Fibroblast of skin of scalp (primary cell): ENCODE data around the gene DUSP23.
A peak's percentile ranks its signal among the peaks of the same experiment; 100 is the strongest.

Experiments
- DNase-seq: peaks from one replicate; pipeline ENCODE4 v3.0.0-alpha.2; 2013

DUSP23 gene

DNA sequence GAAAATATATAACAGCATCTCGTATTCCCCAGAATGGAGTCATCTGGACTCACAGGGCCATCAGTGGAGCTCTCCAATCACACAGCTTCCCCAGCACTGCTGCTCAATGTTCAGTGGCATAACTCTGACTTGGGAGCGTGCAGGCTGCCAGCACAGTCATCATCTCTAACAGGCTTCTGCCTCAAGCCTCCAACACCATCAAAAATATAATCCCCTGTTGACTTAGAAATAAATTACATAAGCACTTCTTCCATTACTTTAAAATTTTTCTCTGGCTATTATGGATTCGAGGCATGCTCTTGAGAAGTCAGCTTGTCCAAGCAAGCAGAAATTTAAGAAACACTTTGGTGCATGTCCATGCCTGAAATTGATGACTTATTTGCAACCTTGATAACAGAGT, 6.2 kb downstream of the DUSP23 start:
- no peak for DNase-seq

DNA sequence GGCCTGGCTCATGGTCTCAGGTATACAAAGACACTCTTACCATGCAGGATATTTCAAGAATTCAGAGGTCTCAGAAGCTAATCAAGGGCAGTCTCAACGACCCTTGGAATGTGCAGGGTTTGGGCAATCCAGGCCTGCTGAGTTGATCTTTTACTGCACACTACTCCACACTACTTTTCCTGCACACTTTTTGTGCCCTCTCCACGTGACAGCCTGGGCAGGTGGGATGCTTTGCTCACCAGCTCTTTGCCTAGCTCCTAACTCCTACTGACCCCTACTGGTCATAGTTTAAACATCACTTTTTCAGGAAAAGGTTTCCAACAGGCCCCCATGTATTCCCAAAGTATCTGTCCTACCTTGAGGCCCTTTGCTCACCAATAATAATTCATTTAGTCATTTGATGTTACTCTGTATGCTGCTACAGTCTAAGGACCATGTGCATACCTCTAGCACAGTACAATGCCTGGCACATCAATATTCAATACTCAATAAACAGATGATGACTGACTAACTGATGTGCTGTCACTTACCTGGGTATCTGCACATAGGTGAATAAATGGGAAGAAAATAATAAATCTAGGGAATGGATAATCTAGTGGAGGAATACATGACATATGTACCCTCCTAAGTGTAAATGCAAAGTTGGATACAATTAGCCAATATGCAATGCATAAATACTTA, 9.6 kb downstream of the DUSP23 start:
- peak; percentile 22 for DNase-seq

DNA sequence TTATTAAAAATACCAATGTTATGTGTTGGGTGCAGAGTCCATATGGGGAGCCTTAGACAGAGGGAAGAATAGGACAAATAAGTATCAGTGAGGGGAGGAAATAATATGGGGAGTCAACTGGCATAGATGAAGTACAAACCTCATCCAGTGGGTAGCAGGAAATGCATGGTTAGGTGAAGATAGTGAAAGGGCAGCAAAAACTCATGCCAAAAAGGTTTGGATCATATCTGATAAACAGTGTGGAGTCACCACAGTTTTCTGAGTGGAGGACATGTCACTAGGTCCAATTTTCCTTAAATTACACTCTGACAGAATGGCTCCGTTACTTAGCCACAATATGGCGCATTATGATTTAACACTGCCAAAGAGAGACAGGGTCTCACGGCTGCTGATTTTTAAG, 10.3 kb downstream of the DUSP23 start:
- DNase-seq: no peak

DNA sequence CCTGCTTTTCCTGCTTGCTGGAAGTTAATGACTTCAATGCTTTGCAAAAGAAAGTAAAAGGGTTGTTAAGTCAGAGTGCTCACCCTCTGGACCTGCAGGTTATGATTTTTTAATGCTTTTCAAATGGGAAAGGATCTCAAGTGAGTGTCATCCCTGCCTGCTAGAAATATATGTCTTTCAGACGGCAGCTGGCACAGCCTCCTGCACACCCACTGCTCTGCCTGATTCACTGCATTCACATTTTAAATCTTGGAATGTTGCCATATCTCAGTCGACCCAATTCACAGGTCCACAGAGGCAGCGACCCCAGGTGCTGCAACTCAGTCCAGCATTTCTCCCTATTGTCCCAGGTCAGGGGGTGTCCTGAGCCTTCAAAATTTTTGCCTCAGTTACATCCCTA, 10.7 kb downstream of the DUSP23 start:
- DNase-seq: no peak

DNA sequence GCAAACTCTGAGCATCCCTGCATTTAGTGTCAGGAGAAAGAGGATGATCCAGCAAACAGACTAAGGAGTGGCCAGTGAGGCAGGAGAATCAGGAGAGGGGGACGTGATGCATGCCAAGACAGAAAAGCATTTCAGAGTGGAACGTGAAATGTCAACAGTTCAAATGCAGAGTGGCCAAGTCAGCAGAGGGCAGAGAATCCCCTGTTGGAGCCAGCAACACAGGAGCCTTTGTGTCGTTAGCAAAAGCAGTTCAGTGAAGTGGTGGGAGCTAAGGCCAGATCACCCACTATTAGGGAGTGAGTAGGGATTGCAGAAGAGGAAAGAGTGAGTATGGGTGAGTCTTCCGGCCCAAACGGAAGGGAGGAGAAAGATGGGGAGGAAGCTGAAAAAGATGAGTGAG, 14.8 kb downstream of the DUSP23 start:
- no peak for DNase-seq

DNA sequence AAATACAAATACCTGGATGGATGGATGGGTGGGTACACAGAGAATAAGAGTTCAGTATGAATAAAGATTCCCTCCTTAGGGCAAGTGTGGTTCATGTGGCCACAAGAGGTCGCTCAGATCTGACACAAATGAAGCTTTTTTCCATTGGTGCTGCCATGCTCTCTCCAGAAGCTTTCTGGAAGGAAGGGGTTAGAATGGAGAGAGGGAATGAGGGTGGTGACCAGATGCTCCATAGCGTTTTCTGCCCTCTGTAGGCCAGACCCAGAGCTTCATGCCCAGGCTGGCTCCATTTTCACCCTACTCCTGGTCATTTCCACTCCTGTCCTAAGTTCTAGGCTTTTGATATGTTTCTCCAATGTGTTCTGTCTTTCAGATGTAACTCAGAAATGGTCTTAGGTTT, 18.1 kb downstream of the DUSP23 start:
- peak; percentile 87 for DNase-seq

DNA sequence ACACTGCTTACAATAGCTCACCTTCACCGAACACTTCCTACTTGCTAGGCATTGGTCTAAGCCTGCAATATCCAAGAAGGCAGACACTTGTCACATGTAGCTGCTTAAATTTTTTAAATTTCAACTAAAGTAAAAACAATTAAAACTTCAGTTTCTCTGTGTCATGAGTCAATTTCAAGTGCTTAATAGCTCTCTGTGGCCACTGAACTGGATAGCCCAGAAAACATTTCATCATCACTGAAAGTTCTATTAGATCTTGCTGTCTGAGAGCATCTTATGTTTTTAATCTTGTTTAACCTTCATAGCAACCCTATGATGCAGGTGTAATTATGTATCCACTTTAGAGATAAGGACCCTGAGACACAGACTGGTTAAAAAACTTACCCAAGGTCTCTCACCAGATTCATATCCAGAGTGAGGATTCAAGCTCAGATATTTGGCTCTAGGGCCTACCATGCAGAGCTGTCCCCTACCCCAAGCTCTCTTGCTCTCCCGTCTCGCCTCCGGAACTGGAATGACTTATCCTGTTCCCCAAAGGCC, 18.8 kb downstream of the DUSP23 start:
- DNase-seq: no peak

DNA sequence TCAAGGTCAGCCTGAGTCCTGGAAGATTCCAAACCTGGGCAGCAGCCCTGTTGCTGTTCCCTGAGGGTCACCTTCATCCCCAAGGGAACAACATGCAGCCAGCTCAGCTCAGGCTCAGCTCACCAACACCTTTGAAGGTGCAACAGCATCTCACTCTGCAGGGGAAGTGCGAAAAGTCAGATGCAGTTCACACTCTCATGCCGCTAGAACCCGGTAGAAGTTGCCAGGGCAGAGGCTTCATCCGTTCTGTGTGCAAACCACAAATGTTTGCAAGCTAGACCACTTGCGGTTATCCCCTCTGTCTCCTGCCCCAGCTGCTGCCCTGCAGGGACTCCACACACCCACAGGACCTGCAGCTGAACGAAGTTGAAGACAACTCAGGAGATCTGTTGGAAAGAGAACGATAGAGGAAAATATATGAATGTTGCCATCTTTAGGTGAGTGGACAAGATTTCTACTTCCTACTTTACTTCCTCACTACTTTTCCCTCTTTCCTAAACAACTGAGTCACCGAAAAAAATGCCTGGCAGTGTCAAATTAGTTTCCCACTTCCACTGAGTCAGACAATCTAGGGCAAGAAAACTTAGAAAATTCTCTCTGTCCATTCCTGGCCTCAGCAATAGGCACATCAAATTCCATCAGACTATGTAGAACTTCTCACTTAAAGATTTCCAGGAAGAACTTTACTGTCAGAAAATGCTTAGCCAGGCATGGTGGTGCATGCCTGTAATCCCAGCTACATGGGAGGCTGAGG, 19.6 kb downstream of the DUSP23 start:
- no peak for DNase-seq

DNA sequence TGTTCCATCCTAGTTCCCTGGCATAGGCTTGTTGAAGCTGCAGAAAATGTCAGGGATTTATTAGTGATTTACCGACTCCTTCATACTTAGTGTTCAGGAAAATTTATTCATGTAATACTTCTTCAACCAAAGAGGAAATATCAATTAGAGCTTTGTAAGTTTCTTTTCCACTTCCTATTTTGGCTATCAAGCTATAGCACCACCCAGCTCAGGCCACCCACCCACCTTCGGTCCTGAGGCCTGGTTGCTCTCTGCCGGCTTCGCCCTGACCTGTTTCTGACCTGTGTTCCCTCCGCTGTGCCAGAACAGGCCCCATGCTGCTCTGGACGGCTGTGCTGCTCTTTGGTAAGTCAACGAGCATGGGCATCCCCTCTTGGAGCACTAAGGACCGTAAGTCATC, 21.3 kb downstream of the DUSP23 start, which contains the start of gene FCRL6:
FCRL6 (plus strand) TSS at position 250 of the 400 bp plus-strand sequence; CDS start at position 315, 65 bp downstream.
- no peak for DNase-seq

DNA sequence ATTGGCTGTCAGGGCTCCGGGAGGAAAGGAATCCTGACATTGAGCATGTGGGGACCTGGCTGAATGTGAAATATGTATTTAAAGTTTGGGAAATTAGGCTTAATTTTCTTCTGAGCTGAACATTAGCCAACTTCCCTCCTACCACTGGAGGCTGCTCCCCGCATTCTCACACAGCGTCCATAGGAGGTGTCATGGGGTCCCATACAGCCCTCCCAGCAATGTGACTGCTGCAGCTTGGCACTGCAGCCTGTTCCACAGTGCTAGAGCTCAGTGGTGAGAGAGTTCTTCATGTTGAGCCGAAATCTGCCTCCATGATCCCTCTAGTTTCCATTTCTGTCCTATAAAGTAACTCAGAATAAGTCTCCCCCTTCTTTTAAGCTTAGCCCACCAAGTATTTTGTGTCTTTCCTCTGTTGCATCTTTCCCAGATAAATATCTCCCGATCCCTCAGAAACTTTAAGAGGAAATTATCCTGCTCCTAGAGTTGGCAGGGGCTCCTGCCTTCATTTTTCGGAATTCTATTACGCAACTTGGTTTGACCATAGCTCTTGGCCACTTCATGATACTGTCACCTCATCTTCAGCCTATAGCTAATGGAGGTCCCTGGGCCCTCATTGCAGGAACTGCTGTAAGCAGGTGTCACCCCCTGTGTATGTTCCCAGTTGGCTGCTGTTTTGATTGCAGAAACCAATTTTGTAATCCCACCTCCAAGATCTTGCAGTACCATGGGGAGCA, 23.4 kb downstream of the DUSP23 start:
- DNase-seq: no peak

DNA sequence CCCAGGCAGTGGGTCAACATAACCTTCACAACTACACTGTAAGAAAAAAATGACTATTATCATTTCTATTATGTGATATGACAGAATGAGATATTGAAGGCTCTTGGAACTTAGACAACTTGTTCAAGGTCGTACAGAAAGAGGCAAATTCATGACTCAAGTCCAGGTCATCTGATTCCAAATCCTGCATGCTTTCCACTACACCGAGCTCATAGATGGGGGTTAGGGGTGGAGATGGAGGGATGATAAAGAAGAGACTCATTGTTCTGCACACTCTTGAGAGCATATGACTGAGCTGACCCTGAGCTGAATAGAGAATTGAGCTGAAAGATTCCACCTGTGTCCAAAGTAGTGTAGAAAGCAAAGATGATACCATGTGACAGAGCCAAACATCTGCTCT, 24.2 kb downstream of the DUSP23 start:
- no peak for DNase-seq

DNA sequence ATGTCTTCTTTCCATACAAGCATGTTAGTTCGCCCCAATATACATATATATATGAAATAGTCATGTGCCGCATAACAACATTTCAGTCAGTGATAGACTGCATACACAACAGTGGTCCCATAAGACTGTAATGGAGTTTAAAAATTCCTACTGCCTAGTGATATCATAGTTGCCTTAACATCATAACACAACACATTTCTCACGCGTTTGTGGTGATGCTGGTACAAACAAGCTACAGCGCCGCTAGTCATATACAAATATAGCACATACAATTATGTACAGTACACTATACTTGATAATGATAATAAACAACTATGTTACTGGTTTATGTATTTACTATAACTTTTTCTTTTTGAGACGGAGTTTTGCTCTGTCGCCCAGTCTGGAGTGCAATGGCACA, 35.2 kb downstream of the DUSP23 start:
- no peak for DNase-seq

DNA sequence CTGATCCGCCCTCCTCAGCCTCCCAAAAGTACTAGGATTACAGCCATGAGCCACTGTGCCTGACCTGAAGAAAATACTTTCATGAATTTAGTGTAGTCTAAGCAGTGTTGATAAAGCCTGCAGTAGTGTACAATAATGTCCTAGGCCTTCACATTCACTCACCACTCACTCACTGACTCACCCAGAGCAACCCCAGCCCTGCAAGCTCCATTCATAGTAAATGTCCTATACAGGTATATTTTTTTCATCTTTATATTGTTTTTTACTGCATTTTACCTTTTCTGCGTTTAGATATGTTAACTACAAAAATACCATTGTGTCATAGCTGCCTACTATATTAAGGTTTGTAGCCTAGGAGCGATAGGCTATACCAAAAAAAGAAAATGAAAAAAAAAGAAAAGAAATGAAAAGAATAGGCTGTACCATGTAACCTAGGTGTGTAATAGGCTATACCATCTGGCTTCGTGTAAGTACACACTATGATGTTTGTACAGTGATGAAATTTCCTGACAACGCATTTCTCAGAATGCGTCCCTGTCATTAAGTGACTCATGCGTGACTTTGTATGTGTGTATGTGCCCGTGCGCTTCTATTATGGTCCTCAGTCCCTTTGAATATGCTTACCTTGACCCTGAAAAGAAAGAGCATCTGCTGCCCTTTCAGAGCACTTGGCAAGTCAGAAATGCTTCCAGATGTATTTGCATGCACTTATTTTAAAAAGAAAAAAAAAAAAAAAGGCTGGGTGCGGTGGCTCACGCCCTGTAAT, 36.7 kb downstream of the DUSP23 start:
- no peak for DNase-seq

DNA sequence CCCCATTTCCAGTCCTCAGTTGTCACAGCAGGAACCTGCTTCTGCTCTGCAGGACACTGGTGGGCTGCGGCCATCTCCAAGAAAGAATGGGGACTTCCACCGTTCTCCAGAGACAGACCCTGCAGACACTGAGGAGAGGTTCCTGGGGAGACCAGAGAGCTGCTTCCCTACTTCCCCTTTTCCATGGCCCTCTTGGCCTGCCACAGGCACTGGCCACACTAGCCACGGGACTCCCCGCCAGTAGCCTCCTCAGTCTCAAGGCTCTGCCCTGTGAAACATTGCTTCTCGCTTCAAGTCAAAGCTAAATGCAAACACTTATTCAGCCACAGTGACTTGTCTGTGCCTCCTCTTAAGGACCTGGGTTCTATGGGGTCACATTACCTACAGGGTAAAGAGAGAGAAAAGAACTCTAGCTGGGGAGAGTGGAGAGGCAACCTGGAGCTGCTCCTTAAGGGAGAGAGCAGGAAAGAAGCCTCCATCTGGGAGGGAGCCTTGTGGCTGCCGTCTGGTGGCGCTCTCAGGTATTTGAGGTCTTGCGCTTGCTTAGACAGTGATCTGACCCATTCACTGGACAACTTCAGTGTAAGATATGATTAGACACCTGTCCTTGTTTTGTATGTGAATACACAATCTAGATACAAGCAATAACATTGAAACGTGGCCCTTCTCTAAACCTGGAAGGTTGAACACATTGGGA, 40.6 kb downstream of the DUSP23 start:
- no peak for DNase-seq

DNA sequence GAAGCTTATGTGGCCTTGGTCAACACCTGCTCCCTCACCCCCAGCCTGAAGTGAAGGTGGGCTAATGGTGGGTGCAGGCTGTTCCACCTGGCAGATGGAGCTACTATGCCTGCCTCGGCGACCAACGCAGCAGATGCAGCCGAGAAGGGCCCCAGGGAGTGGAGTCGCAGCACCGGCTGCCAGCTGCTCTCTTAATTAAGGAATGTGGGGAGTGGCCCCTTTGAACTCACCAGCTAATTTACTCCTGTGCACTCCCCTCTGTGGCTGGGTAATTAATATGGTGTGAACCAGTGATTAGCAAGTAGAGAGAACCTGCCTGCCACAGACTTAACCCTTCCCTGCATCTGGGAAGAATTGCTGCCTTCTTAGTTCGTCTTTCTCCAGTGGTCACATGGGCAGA, 42.6 kb downstream of the DUSP23 start:
- no peak for DNase-seq

DNA sequence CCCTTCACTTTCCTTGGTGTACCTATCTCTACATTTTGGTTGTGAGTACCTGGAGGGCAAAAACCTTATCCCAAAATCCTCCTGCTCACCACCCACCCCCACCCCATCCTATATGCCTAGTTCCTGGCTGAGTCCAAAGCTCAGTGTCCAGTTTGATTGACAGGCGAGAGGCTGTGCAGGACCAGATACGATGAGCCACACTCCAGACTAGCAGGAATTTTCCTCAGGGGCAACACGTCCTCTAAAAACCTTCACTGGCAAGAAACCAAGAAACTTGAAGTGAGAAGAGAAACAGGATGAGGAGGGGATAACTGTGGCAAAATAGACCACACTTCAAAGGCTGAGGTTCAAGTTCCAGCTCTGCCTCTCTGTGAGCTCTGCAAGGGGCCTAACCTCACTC, 44.8 kb downstream of the DUSP23 start:
- no peak for DNase-seq

DNA sequence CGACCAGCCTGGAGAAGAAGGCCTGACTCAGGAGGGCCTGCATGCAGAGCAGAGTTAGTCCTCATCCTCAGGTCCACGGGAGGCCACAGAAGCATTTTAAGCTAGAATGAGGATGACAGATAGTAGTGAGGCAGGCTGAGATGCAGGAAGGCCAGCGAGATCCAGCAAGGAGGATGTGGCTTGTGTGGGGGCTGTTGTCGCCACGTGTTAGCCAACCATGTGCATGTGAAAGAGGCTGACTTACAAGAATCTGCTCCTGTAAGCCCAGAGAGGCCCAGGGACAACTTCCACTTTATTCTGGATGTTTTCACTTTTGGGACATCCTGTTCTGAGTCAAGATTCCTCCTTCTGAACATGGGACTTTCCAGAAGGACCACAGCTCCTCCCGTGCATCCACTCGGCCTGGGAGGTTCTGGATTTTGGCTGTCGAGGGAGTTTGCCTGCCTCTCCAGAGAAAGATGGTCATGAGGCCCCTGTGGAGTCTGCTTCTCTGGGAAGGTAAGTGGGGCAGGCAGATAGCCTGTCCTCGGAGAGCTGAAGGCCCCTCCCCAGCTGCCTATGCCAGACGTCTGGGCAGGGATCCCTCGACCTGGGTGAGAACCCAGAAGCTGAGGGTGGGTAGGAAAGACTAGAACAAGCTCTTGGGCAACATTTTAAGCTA, 45.8 kb downstream of the DUSP23 start, which contains the start of gene SLAMF8:
SLAMF8 (plus strand) TSS at position 433 of the 661 bp plus-strand sequence; CDS start at position 459, 26 bp downstream.
- peak; percentile 27 for DNase-seq

DNA sequence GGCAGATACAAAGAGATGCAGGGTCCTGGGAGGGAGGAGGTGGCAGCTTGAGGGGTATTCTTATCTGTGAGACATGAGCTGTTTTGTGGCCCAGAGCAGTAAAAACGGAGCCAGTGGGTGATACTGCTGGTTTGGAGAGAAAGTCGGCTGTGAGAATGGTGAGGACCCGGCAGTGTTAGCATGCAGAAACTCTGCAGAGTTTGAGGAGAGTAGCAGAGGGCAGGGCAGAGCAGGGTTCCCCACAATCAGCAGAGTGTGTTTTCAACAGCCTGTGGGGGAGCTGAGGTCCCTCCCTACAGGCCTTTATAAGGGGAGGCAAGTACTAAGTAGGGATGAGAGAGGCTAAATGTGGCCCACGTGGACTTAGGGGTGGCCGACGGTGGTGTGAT, 46.3 kb downstream of the DUSP23 start:
- no peak for DNase-seq

DNA sequence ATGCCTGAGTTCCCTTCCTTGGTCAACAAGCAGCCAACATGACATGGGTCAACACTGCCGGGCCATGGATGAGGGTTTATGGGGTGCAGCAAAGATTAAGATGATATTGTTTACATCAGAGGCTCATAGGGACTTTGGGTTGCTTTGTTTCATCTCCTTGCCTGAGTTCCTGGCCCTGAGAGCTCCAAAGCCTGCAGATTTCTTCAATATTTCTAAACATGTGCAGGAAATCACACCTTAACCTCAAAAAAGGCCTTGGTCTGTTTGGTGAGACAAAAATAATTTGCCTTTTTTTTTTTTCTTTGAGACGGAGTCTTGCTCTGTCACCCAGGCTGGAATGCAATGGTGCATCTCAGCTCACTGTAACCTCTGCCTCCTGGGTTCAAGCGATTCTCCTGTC, 46.8 kb downstream of the DUSP23 start:
- no peak for DNase-seq

DNA sequence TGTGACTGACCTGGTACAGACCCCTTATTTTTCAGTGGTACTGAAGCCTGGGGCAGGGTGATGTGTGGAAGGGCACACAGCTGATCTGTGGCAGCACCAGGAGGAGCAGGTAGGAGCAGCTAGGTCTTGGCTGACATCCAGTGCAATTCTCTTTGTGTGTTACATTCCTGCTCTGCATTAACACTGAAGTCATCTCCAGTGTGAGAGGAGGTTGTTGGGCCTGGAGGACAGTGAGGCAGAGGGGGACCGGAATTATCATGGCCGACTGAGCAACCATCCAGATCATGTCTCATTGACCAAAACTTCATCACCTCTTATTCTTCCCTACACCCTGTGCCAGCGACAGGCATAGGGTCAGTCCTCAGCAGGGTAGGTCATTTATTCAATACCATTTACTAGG, 47.4 kb downstream of the DUSP23 start:
- DNase-seq: no peak

DNA sequence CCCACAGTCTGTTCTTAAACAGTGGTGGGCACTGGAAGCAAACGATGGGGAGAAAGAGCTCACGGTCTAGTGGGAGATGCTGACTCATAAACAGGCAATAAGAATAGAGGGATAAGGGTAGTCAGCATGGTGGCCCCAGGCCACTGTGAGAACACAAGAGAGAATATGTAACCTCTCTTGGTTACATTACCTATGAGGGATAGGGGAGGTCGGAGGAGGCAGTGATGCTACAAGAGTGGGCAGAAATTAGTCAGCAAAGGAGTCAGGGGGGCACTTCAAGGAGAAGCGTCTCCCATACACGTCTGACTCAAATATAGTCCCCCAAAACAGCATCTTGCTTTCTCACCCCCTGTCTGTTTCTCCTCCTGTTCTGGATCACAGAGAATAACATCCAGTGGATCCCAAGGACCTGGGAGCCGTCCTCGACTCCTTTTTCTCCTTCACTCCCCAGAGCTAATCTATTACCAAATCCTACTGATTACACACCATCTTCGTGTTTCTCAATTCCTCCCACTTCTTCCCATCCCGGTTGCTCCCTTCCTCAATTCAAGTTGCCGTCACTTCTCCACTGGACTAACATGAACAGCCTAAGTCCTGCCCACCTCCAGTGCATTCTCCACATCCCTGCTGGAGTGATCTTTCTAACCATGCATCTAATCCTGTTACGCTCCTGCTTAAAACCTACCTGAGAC, 48.0 kb downstream of the DUSP23 start:
- DNase-seq: no peak
